CD14-positive monocyte (primary cell): ENCODE results near the gene COL27A1. TPM values are rescaled to one million over a fixed set of nuclear protein-coding genes. Genes with fewer than 3 reads are reported as not detected.

Experiments used
- DNase-seq, 3 donors: peaks; one replicate each; pipeline ENCODE4 v3.0.0-alpha.2; 2011 to 2022
- H2AFZ ChIP-seq: 2 replicates; pipeline ENCODE4 v1.6.0; 2012; ENCODE audit warnings: mild to moderate bottlenecking, low read depth, low read length, inconsistent platforms; ENCODE audit not compliant: insufficient read depth, poor library complexity, severe bottlenecking
- H3K27ac ChIP-seq, 2 donors: 1 replicate in 1 of 2; 2 replicates in 1 of 2; pipeline ENCODE4 v1.5.1; 2012 to 2013; ENCODE audit warnings: low read length in 2 of 2, control low read depth in 1 of 2, inconsistent platforms in 1 of 2, low read depth in 1 of 2, mild to moderate bottlenecking in 1 of 2
- H3K27me3 ChIP-seq, 2 donors: one replicate each; pipeline versions ENCODE4 v1.6.0 to v1.6.1; 2011 to 2013; ENCODE audit warnings: low read length in 2 of 2; ENCODE audit not compliant: control insufficient read depth in 2 of 2, insufficient read depth in 2 of 2
- H3K36me3 ChIP-seq, 2 donors: replicated peaks in 1 of 2; 1 replicate in 1 of 2; 2 replicates in 1 of 2; pipeline versions ENCODE4 v1.5.1 to v1.6.1; 2012 to 2013; ENCODE audit warnings: low read length in 2 of 2, control low read depth in 1 of 2, inconsistent platforms in 1 of 2, mild to moderate bottlenecking in 1 of 2; ENCODE audit not compliant: insufficient read depth in 2 of 2, control insufficient read depth in 1 of 2
- H3K4me1 ChIP-seq, 2 donors: 1 replicate in 1 of 2; 2 replicates in 1 of 2; pipeline versions ENCODE4 v1.5.1 to v1.6.1; 2012 to 2013; ENCODE audit warnings: low read length in 2 of 2, control low read depth in 1 of 2, inconsistent platforms in 1 of 2, mild to moderate bottlenecking in 1 of 2, moderate library complexity in 1 of 2; ENCODE audit not compliant: insufficient read depth in 2 of 2, control insufficient read depth in 1 of 2
- H3K4me2 ChIP-seq: replicated peaks from 2 replicates; pipeline ENCODE3; 2012; ENCODE audit warnings: low read length, moderate library complexity, mild to moderate bottlenecking; ENCODE audit not compliant: poor library complexity, severe bottlenecking; ENCODE audit errors: extremely low read depth
- H3K4me3 ChIP-seq, 3 experiments: fragments of 200-600 bp in 1 of 3; sonication (generic) in 1 of 3; replicated peaks in 1 of 3; 1 replicate in 2 of 3; 2 replicates in 1 of 3; pipeline ENCODE4 v1.5.1; 2011 to 2013; ENCODE audit warnings: low read length in 3 of 3, mild to moderate bottlenecking in 3 of 3, control low read depth in 2 of 3, low read depth in 2 of 3, inconsistent platforms in 1 of 3, moderate library complexity in 1 of 3
- H3K79me2 ChIP-seq: 2 replicates; pipeline ENCODE4 v1.6.0; 2012; ENCODE audit warnings: mild to moderate bottlenecking, control low read depth, inconsistent platforms, low read length, moderate library complexity; ENCODE audit not compliant: insufficient read depth
- H3K9ac ChIP-seq: 2 replicates; pipeline ENCODE4 v1.6.0; 2017; ENCODE audit warnings: low read length, mild to moderate bottlenecking; ENCODE audit not compliant: insufficient read depth, poor library complexity, severe bottlenecking
- H3K9me3 ChIP-seq, 2 donors: replicated peaks in 1 of 2; 1 replicate in 1 of 2; 2 replicates in 1 of 2; pipeline versions ENCODE4 v1.5.1 to v1.6.1; 2012 to 2013; ENCODE audit warnings: low read length in 2 of 2, control low read depth in 1 of 2; ENCODE audit not compliant: control insufficient read depth in 1 of 2, insufficient read depth in 1 of 2
- H4K20me1 ChIP-seq: 2 replicates; pipeline ENCODE4 v1.6.0; 2012; ENCODE audit warnings: mild to moderate bottlenecking, low read length, control low read depth, moderate library complexity; ENCODE audit not compliant: insufficient read depth
- H3K27ac Mint-ChIP-seq, 7 donors: one replicate each; pipeline ENCODE4 v1.8.0; 2020; ENCODE audit warnings: mild to moderate bottlenecking in 7 of 7, mixed read lengths in 7 of 7, moderate library complexity in 6 of 7, inconsistent platforms in 2 of 7
- H3K27me3 Mint-ChIP-seq, 3 donors: one replicate each; pipeline ENCODE4 v1.8.0; 2021 to 2022; ENCODE audit warnings: low read depth in 3 of 3, mild to moderate bottlenecking in 3 of 3, mixed read lengths in 3 of 3, moderate library complexity in 3 of 3, inconsistent platforms in 1 of 3
- H3K36me3 Mint-ChIP-seq, 2 donors: one replicate each; pipeline ENCODE4 v1.8.0; 2020; ENCODE audit warnings: mixed read lengths in 2 of 2, inconsistent platforms in 1 of 2, mild to moderate bottlenecking in 1 of 2
- H3K4me1 Mint-ChIP-seq: one replicate; pipeline ENCODE4 v1.8.0; 2020; ENCODE audit warnings: mild to moderate bottlenecking, mixed read lengths
- H3K4me3 Mint-ChIP-seq, 2 donors: one replicate each; pipeline ENCODE4 v1.8.0; 2020; ENCODE audit warnings: mild to moderate bottlenecking in 2 of 2, mixed read lengths in 2 of 2, moderate library complexity in 1 of 2
- H3K9me3 Mint-ChIP-seq, 7 donors: one replicate each; pipeline ENCODE4 v1.8.0; 2020 to 2022; ENCODE audit warnings: mixed read lengths in 7 of 7, mild to moderate bottlenecking in 6 of 7, moderate library complexity in 6 of 7, inconsistent platforms in 2 of 7
- WGBS: methylation state at CpG from one replicate; pipeline ENCODE4 v1.1.5; 2013; ENCODE audit warnings: missing lambda C conversion rate; ENCODE audit not compliant: insufficient coverage; 5-methylcytosine and 5-hydroxymethylcytosine counted together
- intact Hi-C, 2 donors: fragments of 100-400 bp; cut with micrococcal nuclease; formaldehyde crosslinking; loops; one replicate each; pipeline versions ENCODE4 v1.15.0 to v1.15.1; 2023
- polyA plus RNA-seq, 3 donors: library from polyadenylated mRNA; depleted of rRNA in 1 of 3; unstranded in 2 of 3; stranded (reverse) in 1 of 3; fragments of 300-500 nt in 2 of 3; fragments of >200 nt in 1 of 3; fragmentation: Illumina TruSeq in 2 of 3; gene quantifications; 1 replicate in 2 of 3; 2 replicates in 1 of 3; pipeline ENCODE4 v1.2.3, GENCODE V29; 2012 to 2021
- TF ChIP-seq, protein P1 (sequence below): fragments of 200-600 bp; IDR thresholded peaks from one replicate; pipeline ENCODE4 v1.8.0; 2022; ENCODE audit warnings: antibody characterized with exemption, mild to moderate bottlenecking

COL27A1 gene
- polyA plus RNA-seq, 3 donors, result 0.03 TPM; not detected in 2

DNA sequence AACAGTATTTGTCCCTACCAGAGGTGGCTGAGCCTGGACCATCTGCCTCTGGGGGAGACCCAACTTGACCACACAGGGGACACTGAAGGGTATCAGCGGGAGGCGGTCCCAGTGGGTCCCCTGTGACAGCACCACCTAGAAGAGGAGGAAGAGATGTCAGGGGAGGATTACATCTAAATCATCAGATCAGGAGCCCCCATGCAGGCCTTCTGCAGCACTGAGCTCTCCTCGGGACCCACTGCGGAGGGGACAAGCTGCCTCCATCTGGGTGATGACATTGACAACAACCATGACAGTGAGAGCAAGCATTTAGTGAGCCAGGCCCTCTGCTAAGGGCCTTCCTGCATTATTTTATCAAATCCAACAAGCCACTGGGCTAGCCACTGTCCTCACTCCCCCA is 186.7 kb downstream of the COL27A1 start:
- 94% methylated on average over 2 of the region's 4 CpGs for WGBS
- Histone ChIP-seq H3K4me3 (no peak overlapping the region), H3K4me1 (peaks cover 14 to 19% of the 10 kb centered on the region in 2 donors), H3K9me3 (no peaks in the 10 kb centered on the region), H3K36me3 (peaks cover 98 to 99% of the 10 kb centered on the region in 2 donors), H3K27ac (peak overlapping the region; percentile 49 to 73), H4K20me1 (peaks cover 97% of the 10 kb centered on the region), H3K27me3 (no peaks in the 10 kb centered on the region), H3K79me2 (peaks cover 7% of the 10 kb centered on the region), H3K9ac (no peak overlapping the region), H2AFZ (no peak overlapping the region), H3K4me2 (no peak overlapping the region)
- H3K36me3 Mint-ChIP-seq, result peaks cover 94 to 99% of the 10 kb centered on the region in 2 donors
- TF ChIP-seq, protein P1, sequence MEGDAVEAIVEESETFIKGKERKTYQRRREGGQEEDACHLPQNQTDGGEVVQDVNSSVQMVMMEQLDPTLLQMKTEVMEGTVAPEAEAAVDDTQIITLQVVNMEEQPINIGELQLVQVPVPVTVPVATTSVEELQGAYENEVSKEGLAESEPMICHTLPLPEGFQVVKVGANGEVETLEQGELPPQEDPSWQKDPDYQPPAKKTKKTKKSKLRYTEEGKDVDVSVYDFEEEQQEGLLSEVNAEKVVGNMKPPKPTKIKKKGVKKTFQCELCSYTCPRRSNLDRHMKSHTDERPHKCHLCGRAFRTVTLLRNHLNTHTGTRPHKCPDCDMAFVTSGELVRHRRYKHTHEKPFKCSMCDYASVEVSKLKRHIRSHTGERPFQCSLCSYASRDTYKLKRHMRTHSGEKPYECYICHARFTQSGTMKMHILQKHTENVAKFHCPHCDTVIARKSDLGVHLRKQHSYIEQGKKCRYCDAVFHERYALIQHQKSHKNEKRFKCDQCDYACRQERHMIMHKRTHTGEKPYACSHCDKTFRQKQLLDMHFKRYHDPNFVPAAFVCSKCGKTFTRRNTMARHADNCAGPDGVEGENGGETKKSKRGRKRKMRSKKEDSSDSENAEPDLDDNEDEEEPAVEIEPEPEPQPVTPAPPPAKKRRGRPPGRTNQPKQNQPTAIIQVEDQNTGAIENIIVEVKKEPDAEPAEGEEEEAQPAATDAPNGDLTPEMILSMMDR, result no peak
- H3K4me3 Mint-ChIP-seq, result no peak overlapping the region
- peaks cover 0 to 2% (median 0%) of the 10 kb centered on the region in 3 donors for H3K27me3 Mint-ChIP-seq
- peaks cover 24% of the 10 kb centered on the region for H3K4me1 Mint-ChIP-seq
- DNase-seq, result no peak
- intact Hi-C loops, result loop anchor here (10.0 kb wide), 3 partner anchors 53 to 313 kb away; partner anchors contain the start of gene TEX53 (in 1 of the 2)
- peaks cover 0 to 5% (median 0%) of the 10 kb centered on the region in 7 donors for H3K9me3 Mint-ChIP-seq
- peak overlapping the region; percentile 50 to 91 (median 78) for H3K27ac Mint-ChIP-seq

DNA sequence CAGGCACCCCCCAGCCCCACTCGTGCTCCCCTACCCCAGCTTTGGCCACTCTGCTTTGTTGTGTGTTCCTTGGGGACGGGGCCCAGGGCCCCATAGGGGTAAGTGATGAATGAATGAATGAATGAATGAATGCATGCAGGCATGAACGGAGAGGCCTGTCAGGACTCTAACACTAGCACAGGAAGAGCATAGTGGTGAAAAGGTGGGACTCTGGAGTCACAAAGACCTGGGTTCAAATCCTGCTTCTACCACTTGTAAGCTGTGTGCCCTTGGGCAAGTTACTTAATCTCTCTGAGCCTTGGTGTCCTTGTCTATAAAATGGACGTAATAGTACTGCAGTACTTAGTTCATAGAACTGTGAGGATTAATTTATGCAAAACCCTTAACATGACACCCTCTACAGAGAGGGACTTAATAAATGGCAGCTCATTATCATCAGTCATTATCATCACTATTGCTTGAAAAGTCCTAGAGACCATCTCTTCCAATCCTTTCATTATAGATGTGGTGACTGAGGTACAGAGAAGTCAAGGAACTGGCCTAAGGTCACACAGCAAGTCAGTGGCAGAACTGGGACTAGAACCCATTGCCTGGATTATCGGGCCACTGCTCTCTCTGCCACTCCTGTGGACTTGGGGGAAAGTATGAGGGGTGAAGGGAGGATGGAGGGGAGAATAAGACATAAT is 187.6 kb downstream of the COL27A1 start:
- H3K27me3 Mint-ChIP-seq, result peaks cover 0 to 2% (median 0%) of the 10 kb centered on the region in 3 donors
- intact Hi-C loops, result loop anchor here (10.0 kb wide), 3 partner anchors 52 to 312 kb away; partner anchors contain the start of gene TEX53 (in 1 of the 2)
- peak overlapping the region in 3 of 7 donors; percentile 33 to 60 (median 58) for H3K27ac Mint-ChIP-seq
- H3K27me3 ChIP-seq, result no peaks in the 10 kb centered on the region
- peaks cover 7% of the 10 kb centered on the region for H3K79me2 ChIP-seq
- H3K36me3 Mint-ChIP-seq, result peaks cover 92 to 98% of the 10 kb centered on the region in 2 donors
- TF ChIP-seq, protein P1, result no peak
- peaks cover 94% of the 10 kb centered on the region for H4K20me1 ChIP-seq
- no peak overlapping the region for H3K4me3 ChIP-seq
- peaks cover 24% of the 10 kb centered on the region for H3K4me1 Mint-ChIP-seq
- no peaks in the 10 kb centered on the region for H3K9me3 ChIP-seq
- no peak for DNase-seq
- H3K36me3 ChIP-seq, result peaks cover 97 to 99% of the 10 kb centered on the region in 2 donors
- H3K4me2 ChIP-seq, result no peak overlapping the region
- peaks cover 14 to 19% of the 10 kb centered on the region in 2 donors for H3K4me1 ChIP-seq
- peaks cover 0 to 5% (median 0%) of the 10 kb centered on the region in 7 donors for H3K9me3 Mint-ChIP-seq
- H3K4me3 Mint-ChIP-seq, result no peak overlapping the region
- no peak overlapping the region for H2AFZ ChIP-seq
- H3K27ac ChIP-seq, result peak overlapping the region in 1 of 2 donors; percentile 56
- 57% methylated on average over 1 of the region's 5 CpGs for WGBS
- no peak overlapping the region for H3K9ac ChIP-seq
